T-helper 1 cell treated with Interleukin-12 subunit alpha and Interleukin-12 subunit beta and Interleukin-4 antibody, amounts not matched to agents 30 μg/mL and 1 μg/mL, for 36 hours (primary cell): ENCODE measurements around the gene MCF2L2.

Source experiments
- H3K27ac Mint-ChIP-seq: one replicate; pipeline ENCODE4 v1.8.0; 2021; ENCODE audit warnings: mild to moderate bottlenecking, mixed read lengths
- H3K27me3 Mint-ChIP-seq: one replicate; pipeline ENCODE4 v1.8.0; 2021; ENCODE audit warnings: low read depth, mixed read lengths
- H3K36me3 Mint-ChIP-seq: one replicate; pipeline ENCODE4 v1.8.0; 2021; ENCODE audit warnings: low read depth, mixed read lengths
- H3K4me1 Mint-ChIP-seq: one replicate; pipeline ENCODE4 v1.8.0; 2021; ENCODE audit warnings: low read depth, mixed read lengths
- H3K4me3 Mint-ChIP-seq: one replicate; pipeline ENCODE4 v1.8.0; 2021; ENCODE audit warnings: mild to moderate bottlenecking, moderate library complexity, mixed read lengths
- H3K9me3 Mint-ChIP-seq: one replicate; pipeline ENCODE4 v1.8.0; 2021; ENCODE audit warnings: mixed read lengths

The MCF2L2 gene

DNA sequence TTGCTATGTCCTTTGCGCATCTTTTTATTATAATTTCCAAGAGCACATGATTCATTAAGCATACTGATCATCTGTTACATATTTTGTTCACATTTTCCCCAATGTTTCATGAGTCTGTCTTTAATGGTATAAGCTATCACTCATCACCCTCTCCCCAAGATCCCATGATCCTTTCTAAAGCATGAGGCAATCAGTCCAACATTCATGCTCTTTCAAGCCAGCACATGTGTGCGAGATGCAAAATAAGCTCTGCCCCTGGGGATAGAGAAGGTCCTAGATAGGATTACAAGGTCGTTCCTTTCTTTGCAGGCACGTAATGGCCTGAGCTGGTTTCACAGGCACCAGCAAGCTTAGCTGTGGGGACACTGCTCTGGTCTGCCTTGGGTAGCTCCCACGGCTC lies 207.6 kb downstream of the MCF2L2 start:
- Mint-ChIP-seq H3K36me3 (no peaks in the 10 kb centered on the region), H3K4me3 (no peak overlapping the region), H3K9me3 (no peaks in the 10 kb centered on the region), H3K27me3 (no peaks in the 10 kb centered on the region), H3K4me1 (peaks cover 18% of the 10 kb centered on the region), H3K27ac (no peak overlapping the region)

DNA sequence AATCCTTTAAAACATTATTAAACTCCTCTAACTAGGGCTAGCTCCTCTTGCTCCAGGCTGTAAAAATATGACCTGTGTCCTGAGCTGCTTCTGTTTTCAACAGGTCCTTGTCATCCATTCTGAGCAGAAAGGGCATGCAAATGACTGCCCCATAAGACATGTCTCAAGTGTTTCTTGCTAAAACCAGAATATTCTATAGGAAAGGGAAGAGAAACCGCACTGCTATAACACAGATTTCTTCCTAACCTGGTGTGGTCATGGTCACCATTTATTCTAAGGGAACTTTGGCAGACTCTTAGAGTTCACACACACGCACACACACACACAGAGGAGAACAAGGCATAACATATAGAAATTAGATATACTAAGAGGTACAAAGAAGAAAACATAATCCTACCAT lies 209.6 kb downstream of the MCF2L2 start:
- Mint-ChIP-seq H3K27me3 (peaks cover 5% of the 10 kb centered on the region), H3K36me3 (peaks cover 3% of the 10 kb centered on the region), H3K27ac (no peak overlapping the region), H3K4me3 (no peak overlapping the region), H3K4me1 (peaks cover 6% of the 10 kb centered on the region), H3K9me3 (no peaks in the 10 kb centered on the region)

DNA sequence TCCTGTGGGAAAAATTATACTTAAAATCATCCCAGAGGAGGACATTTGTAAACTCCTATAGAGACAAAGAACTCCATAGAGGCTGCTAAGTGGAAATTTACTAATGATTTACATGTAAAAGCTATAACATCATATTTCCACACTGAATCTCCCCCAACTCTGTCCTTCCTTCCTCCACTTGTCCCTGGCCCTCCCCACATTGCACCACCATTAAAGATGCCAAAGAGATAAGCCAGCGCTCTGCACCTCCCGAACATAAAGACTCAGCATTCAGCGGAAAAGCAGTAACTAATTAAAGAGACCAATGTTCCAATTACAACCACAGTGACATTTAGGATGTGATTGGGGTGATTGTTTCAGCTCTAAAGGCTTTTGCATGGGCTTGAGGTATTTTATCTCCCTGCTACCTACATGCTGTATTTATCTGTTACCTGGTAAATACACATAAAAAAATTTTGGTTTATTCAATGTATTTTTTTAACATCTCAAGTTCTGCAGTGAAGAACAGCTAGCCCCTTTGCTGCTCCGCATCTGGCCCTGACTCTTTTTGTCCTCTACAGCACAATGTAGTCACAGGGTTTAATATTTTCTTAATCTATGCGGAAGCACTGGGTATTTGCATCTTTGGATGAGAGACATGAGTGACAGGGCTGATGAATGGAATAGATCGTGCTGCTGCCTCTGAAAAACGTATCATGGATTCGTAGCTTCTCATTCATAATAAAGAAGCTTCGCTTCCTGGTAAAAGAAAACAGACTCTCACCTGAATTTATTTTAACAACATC lies 210.7 kb downstream of the MCF2L2 start:
- Mint-ChIP-seq H3K27ac (no peak overlapping the region), H3K4me1 (peaks cover 6% of the 10 kb centered on the region), H3K4me3 (no peak overlapping the region), H3K36me3 (peaks cover 3% of the 10 kb centered on the region), H3K27me3 (peaks cover 5% of the 10 kb centered on the region), H3K9me3 (no peaks in the 10 kb centered on the region)

DNA sequence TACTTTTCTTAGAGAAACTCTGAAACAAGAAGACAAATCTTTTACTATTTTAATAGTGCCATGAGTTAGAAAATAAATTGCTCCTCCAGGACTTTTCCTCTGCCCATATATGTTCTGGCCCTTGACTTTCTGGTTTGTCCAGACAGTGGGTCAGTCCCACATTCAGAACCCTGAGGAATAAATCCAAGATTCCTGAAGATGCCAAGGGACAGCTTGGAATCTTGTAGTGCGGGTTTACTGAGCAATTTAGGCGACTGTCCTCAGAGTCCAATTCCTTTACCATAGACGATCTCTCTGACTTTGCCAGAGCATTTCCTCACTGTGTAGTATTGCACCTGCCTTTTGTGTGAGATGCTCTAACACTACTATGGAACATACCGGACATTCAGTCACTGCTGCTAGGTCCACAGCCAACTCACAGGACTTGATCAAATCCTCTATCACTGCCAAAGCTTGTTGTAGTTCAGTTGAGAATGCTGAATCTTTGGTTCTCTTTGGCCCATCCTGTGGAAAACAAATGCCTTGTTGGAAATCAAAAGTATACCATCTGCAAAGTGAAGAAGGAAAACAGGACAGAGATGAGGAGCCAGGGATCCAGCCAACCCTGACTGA lies 212.7 kb downstream of the MCF2L2 start:
- Mint-ChIP-seq H3K9me3 (peaks cover 3% of the 10 kb centered on the region), H3K4me3 (no peak overlapping the region), H3K4me1 (peaks cover 8% of the 10 kb centered on the region), H3K27me3 (peaks cover 5% of the 10 kb centered on the region), H3K27ac (no peak overlapping the region), H3K36me3 (peaks cover 7% of the 10 kb centered on the region)

DNA sequence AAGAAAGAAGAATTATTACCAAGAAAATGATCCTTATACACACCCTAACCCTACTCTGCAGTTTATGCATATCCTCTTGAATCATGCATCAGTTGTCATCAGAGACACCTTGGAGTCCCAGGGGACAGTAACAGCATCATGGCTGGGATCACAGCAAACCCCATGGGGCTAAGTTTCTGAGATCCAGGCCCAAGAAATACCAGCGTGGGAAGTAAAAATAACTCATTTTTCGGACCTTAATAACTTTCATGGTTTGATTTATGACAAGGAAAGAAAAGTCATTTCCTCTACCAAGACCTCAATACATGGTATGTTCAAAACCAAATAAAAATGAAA lies 214.2 kb downstream of the MCF2L2 start:
- H3K27ac Mint-ChIP-seq, result no peak overlapping the region
- H3K36me3 Mint-ChIP-seq, result peaks cover 7% of the 10 kb centered on the region
- peaks cover 9% of the 10 kb centered on the region for H3K4me1 Mint-ChIP-seq
- H3K9me3 Mint-ChIP-seq, result peaks cover 13% of the 10 kb centered on the region
- H3K27me3 Mint-ChIP-seq, result peaks cover 5% of the 10 kb centered on the region
- H3K4me3 Mint-ChIP-seq, result no peak overlapping the region

DNA sequence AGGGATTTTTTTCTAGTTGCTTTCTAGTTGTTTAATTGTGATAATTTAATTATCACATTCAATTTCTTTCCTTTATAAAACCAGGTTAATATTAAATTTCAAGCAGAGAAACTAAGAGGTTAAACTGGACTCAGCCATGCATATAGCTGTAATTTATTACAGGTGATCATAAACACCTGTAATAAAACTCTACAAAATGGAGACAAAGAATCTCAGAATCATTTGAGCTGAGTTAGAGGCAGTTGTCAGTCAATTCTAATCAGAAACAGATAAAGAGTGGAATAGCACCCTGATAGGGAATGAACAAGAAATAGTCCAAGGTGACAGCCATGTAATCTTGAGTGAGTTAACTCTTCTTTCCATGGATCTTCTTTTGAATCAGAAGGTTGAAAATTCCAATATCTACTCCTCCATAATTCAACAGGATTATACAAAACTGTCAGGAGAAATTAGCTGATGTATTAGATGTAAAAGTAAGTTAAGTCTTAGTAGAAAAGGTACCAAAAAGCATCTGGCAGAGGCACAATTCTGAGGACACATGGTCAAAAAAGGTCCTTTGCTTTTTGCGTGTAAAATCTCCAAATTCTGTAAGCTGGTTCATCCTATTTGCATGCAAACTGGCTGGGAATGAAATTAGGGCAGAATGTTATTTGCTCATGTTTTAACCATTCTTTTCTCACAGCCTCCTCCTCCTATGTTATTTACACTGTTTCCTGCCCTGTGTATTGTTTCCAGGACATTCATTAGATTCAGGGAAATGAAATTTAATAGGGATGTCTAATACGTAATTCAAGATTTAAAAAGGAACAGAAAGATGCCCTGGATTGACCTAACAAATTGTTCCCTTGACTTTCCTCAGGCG lies 214.8 kb downstream of the MCF2L2 start:
- Mint-ChIP-seq H3K27ac (no peak overlapping the region), H3K4me3 (no peak overlapping the region), H3K27me3 (peaks cover 5% of the 10 kb centered on the region), H3K4me1 (peaks cover 6% of the 10 kb centered on the region), H3K9me3 (peaks cover 17% of the 10 kb centered on the region), H3K36me3 (peaks cover 7% of the 10 kb centered on the region)

DNA sequence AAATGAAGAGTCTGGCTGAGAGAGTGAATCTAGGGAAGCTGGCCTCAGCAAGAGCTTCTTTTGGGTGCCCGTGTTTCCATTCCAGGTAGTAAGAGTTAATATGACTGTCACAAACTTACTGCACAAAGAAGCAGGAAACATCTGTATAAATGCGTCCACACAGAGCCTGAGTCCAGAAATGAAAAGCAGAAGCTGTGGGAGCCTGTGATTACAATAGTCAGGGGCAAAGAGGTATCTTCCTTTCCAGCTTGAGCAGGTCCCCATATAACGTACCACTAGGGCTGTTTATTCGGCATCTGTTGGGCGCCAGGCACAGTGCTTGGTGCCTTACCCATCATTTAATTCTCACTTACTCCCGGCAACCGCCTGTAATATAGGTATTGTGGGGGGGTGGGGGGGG lies 215.9 kb downstream of the MCF2L2 start:
- Mint-ChIP-seq H3K27me3 (peaks cover 5% of the 10 kb centered on the region), H3K27ac (no peak overlapping the region), H3K36me3 (peaks cover 8% of the 10 kb centered on the region), H3K9me3 (peaks cover 24% of the 10 kb centered on the region), H3K4me3 (no peak overlapping the region), H3K4me1 (peaks cover 5% of the 10 kb centered on the region)

DNA sequence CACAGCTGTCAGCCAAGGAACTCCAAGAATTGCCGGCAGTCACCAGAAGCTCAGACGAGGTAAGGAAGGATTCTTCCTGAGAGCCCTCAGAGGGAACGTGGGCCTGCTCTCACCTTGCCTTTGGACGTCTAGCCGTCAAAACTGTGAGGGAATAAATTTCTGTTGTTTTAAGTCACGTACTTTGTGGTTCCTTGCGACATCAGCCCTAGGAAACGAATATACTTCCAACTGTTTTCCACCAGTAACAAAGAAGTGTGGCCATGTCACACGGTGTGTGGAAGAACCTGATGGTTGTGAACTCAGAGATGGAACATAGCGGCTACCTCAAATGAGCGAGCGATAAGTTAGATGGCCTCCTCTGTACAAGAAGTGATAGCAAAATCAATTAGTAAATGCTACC lies 216.3 kb downstream of the MCF2L2 start:
- Mint-ChIP-seq H3K4me3 (no peak overlapping the region), H3K36me3 (peaks cover 8% of the 10 kb centered on the region), H3K4me1 (peaks cover 5% of the 10 kb centered on the region), H3K9me3 (peaks cover 24% of the 10 kb centered on the region), H3K27me3 (peaks cover 5% of the 10 kb centered on the region), H3K27ac (no peak overlapping the region)

DNA sequence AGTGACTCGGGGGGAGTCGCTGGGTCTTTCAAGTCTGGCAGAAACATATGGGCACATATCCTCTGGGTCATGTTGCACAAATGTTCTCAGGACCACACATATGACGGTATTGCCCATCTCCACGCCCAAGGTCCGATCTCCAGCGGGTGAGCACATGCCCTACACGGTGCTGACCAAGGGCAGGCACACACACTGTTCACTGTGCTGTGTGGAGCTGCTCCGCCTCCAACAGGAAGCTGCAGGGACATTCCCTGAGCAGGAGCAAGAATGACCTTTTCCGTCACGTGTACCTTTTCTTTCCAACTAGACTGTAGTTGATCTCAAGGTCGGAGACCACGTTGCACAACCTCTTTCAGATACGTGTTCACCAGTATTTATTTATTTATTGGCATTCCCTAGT lies 217.1 kb downstream of the MCF2L2 start:
- Mint-ChIP-seq H3K27ac (no peak overlapping the region), H3K27me3 (peaks cover 5% of the 10 kb centered on the region), H3K4me1 (peaks cover 5% of the 10 kb centered on the region), H3K4me3 (no peak overlapping the region), H3K9me3 (peaks cover 24% of the 10 kb centered on the region), H3K36me3 (peaks cover 8% of the 10 kb centered on the region)

DNA sequence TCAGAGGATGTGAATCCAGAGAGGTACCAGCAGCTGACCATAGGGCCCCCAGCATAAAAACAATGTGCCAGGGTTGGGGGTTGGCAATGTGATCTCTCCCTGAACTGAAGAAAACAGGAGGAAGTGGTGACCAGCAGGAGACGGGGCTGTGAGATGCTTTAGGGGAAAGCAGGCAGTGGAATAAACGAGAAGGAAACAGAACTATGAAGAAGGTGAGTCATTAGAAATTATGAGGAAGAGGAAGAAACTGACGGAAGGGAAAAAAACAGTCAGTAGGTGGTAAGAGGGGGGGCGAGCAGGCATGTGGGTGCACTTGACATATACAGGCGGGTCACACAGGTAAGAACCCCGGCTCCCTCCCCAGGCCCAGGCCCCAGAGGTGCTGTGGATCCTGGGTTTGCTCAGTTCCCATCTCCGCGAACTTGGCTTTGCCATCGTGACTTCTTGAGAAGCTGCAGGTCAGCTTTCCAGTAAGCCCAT lies 217.5 kb downstream of the MCF2L2 start:
- Mint-ChIP-seq H3K27me3 (peaks cover 5% of the 10 kb centered on the region), H3K9me3 (peaks cover 24% of the 10 kb centered on the region), H3K27ac (no peak overlapping the region), H3K36me3 (peaks cover 8% of the 10 kb centered on the region), H3K4me3 (no peak overlapping the region), H3K4me1 (peaks cover 5% of the 10 kb centered on the region)

DNA sequence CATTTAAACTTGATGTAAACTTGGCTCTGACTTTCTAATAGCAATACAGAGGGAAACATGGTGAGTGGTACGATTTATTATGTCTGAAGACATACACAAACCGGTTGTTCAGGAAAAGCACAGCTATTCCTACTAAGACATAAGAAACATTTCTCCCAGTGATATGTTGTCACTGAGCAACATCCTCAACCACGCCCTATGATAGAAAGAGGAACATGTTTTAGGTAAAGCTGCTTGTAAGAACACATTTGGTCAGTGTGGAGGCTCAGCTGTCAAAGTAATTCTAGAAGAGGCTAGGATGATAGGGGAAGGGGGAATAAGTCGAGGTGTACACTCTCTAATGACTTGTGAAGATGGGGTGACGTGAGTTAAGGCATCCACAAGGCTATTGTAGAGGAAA lies 218.1 kb downstream of the MCF2L2 start:
- H3K4me3 Mint-ChIP-seq, result no peak overlapping the region
- H3K36me3 Mint-ChIP-seq, result peaks cover 8% of the 10 kb centered on the region
- peaks cover 5% of the 10 kb centered on the region for H3K27me3 Mint-ChIP-seq
- no peak overlapping the region for H3K27ac Mint-ChIP-seq
- peaks cover 24% of the 10 kb centered on the region for H3K9me3 Mint-ChIP-seq
- H3K4me1 Mint-ChIP-seq, result peaks cover 5% of the 10 kb centered on the region

DNA sequence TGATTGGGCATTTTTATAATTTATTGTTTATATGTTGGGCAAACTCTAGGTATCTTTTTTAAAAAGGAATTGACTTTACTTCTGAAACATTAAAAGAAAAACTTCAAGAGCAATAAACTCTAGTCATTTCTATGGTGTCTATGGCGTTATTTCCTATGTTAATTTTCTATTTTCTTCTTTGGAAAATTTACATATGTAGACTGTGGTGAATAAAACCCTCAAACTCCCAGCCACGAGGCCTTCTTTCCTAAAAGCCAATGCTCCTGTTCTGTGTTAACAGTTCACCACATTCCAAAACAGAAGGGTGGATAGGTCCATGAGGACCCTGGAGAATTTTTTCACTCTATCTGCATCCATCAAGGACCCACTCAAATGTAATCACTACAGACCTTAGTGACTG lies 219.6 kb downstream of the MCF2L2 start:
- Mint-ChIP-seq H3K27ac (no peak overlapping the region), H3K27me3 (no peaks in the 10 kb centered on the region), H3K4me3 (no peak overlapping the region), H3K36me3 (peaks cover 10% of the 10 kb centered on the region), H3K9me3 (peaks cover 30% of the 10 kb centered on the region), H3K4me1 (peaks cover 5% of the 10 kb centered on the region)

DNA sequence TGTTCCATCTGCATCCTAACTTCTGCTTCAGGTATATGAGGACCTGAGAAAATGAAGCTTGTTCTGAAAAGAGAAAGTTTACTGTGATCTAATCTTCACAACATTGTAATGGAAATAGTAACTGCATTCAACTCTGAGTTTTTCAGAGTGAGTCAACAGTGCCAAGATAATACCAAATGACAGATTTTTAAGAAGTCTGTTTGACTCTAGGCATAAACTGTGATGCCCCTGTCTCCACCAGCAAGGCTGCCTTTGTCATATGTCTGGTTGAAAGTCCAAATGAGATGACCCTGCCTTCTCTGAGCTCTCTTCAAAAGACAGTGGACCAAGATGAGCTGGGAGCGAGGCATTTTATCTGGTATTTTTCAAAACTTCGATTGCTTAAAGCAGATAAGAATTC lies 220.2 kb downstream of the MCF2L2 start:
- Mint-ChIP-seq H3K4me1 (peaks cover 5% of the 10 kb centered on the region), H3K9me3 (peaks cover 35% of the 10 kb centered on the region), H3K4me3 (no peak overlapping the region), H3K27ac (no peak overlapping the region), H3K36me3 (peaks cover 16% of the 10 kb centered on the region), H3K27me3 (no peaks in the 10 kb centered on the region)

DNA sequence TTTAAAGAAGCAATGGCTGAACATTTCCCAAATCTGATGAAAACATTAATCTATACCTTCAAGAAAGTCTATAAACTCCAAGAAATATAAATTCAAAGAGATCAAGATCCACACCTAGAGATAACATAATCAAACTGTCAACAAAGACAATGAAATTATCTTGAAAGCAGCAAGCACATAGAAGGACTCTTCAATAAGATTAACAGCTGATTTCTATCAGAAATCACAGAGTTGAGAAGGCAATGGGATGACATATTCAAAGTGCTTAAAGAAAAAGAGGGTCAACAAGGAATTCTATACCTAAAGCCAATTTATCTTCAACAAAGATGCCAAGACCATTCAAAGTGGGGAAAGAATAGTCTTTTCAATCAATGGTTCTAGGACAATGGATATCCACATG lies 224.7 kb downstream of the MCF2L2 start:
- Mint-ChIP-seq H3K36me3 (peaks cover 20% of the 10 kb centered on the region), H3K27ac (no peak overlapping the region), H3K9me3 (peaks cover 30% of the 10 kb centered on the region), H3K4me3 (no peak overlapping the region), H3K4me1 (peaks cover 7% of the 10 kb centered on the region), H3K27me3 (no peaks in the 10 kb centered on the region)
